Gastroesophageal sphincter (tissue), 4 donors: ENCODE results near the gene LHX6. TPM values are rescaled to one million over a fixed set of nuclear protein-coding genes. Genes with fewer than 3 reads are reported as not detected.

ENCODE experiments used
- ATAC-seq: fragments of 150-250 bp; one replicate; pipeline ENCODE4 v1.9.1; 2016; ENCODE audit warnings: mild to moderate bottlenecking, moderate library complexity
- H3K27ac ChIP-seq, 4 donors: fragments of 200-600 bp; sonication (generic) in 3 of 4; 1 replicate in 3 of 4; 2 replicates in 1 of 4; pipeline ENCODE4 v1.5.1; 2016 to 2019
- H3K27me3 ChIP-seq: fragments of 200-600 bp; sonication (generic); one replicate; pipeline ENCODE4 v1.5.1; 2019
- H3K36me3 ChIP-seq, 2 donors: fragments of 200-600 bp; sonication (generic); one replicate each; pipeline ENCODE4 v1.5.1; 2019; ENCODE audit warnings: control low read depth in 1 of 2
- H3K4me1 ChIP-seq, 3 donors: fragments of 200-600 bp; sonication (generic); 1 replicate in 2 of 3; 2 replicates in 1 of 3; pipeline ENCODE4 v1.5.1; 2016 to 2019; ENCODE audit warnings: control low read depth in 2 of 3
- H3K4me3 ChIP-seq, 2 donors: fragments of 200-600 bp; sonication (generic); one replicate each; pipeline ENCODE4 v1.5.1; 2019; ENCODE audit warnings: mild to moderate bottlenecking in 1 of 2, moderate library complexity in 1 of 2
- H3K9me3 ChIP-seq, 3 donors: fragments of 200-600 bp; sonication (generic); one replicate each; pipeline ENCODE4 v1.5.1; 2017 to 2019; ENCODE audit warnings: control low read depth in 2 of 3
- EP300 ChIP-seq: sonication (generic); formaldehyde crosslinking; IDR thresholded peaks from one replicate; pipeline ENCODE4 v1.6.1; 2017; ENCODE audit warnings: antibody characterized with exemption, mild to moderate bottlenecking
- POLR2A ChIP-seq, 2 donors: fragments of 450-650 bp; IDR thresholded peaks; one replicate each; pipeline ENCODE4 v1.6.1; 2017; ENCODE audit warnings: antibody characterized with exemption in 2 of 2, mild to moderate bottlenecking in 2 of 2, moderate library complexity in 1 of 2
- POLR2AphosphoS5 ChIP-seq: sonication (generic); formaldehyde crosslinking; IDR thresholded peaks from one replicate; pipeline ENCODE4 v1.6.1; 2017; ENCODE audit warnings: antibody characterized with exemption
- whole genome bisulfite sequencing, 2 donors: methylation state at CpG; one replicate each; pipeline ENCODE4 v1.1.5; 2018; ENCODE audit warnings: low coverage in 1 of 2; 5-methylcytosine and 5-hydroxymethylcytosine counted together
- total RNA-seq, 4 donors: library from RNA; depleted of rRNA; stranded (reverse); fragments of >200 nt; gene quantifications; one replicate each; pipeline ENCODE4 v1.1.0, GENCODE V29; 2016
- TF ChIP-seq, protein P1 (sequence below), 4 experiments: fragments of 200-600 bp in 2 of 4; fragments of 450-650 bp in 2 of 4; sonication (generic) in 1 of 4; IDR thresholded peaks; one replicate each; pipeline ENCODE4 v1.5.1; 2017 to 2019; ENCODE audit warnings: antibody characterized with exemption in 4 of 4, mild to moderate bottlenecking in 2 of 4, moderate library complexity in 2 of 4

Gene LHX6
- total RNA-seq, 4 donors from 2014 or later, result 1.7 to 13.0 (median 4.9) TPM

DNA sequence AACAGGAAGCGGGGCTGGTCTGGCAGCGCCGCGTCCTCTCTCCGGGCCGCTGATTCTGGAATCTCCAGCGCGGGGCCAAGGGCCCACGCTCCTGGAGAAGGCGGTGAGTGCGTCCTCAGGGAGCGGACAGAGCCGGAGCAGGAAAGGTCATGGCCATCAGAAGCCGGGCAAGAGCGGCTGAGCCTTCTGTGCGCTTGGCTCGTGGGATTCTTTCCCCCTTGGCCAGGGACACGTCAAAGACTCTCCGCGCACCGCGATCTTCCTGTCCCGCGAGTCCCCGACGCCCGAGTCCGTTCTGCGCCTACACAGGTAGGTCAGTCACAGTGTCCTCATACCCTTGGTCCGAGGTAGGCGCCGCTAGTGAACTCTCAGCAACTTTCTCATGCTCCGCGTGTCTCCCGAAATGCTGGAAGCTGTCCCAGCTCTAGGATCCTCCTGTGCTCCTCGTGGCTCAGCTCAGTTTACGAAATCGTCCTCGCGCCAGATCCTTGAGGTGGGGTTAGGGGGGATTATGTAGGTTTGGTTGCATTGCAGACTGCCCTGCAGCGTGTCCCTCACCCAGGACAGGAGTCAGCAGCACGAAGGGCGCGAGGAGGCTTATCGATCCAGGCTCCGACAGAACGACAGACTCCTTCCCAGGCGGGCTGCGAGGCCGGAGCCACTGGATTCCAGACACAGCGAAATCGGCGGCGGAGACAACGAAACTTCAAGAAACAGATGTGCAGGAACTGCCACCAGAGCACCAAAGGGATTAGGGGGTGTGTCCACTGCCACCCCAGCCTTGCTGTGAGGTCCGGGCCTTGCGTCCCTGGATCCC is 8.7 kb downstream of the LHX6 start:
- ATAC-seq, result no peak
- peaks cover 100% of the 10 kb centered on the region for H3K27me3 ChIP-seq
- TF ChIP-seq, protein P1, sequence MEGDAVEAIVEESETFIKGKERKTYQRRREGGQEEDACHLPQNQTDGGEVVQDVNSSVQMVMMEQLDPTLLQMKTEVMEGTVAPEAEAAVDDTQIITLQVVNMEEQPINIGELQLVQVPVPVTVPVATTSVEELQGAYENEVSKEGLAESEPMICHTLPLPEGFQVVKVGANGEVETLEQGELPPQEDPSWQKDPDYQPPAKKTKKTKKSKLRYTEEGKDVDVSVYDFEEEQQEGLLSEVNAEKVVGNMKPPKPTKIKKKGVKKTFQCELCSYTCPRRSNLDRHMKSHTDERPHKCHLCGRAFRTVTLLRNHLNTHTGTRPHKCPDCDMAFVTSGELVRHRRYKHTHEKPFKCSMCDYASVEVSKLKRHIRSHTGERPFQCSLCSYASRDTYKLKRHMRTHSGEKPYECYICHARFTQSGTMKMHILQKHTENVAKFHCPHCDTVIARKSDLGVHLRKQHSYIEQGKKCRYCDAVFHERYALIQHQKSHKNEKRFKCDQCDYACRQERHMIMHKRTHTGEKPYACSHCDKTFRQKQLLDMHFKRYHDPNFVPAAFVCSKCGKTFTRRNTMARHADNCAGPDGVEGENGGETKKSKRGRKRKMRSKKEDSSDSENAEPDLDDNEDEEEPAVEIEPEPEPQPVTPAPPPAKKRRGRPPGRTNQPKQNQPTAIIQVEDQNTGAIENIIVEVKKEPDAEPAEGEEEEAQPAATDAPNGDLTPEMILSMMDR (IDR thresholded peaks at IDR 0.05), result no peak
- peak; percentile 41 for TF ChIP-seq POLR2AphosphoS5
- H3K9me3 ChIP-seq, result no peaks in the 10 kb centered on the region
- H3K27ac ChIP-seq, result no peak overlapping the region
- WGBS, 2 donors, result 16 to 27% methylated on average over 12 to 14 of the region's 57 CpGs
- peaks cover 0 to 29% (median 14%) of the 10 kb centered on the region in 3 donors for H3K4me1 ChIP-seq
- no peaks in the 10 kb centered on the region for H3K36me3 ChIP-seq
- H3K4me3 ChIP-seq, result peak overlapping the region in 1 of 2 donors; percentile 26

GRCh38 chr9:122218935-122219855 is 9.6 kb downstream of the LHX6 start:
- WGBS, 2 donors, result 9% methylated on average over 6 of the region's 59 CpGs; no CpG with 5 or more reads in 1 of the 2 donors
- no peak for ATAC-seq
- TF ChIP-seq, protein P1 (IDR thresholded peaks at IDR 0.05), result no peak
- no peak for TF ChIP-seq POLR2AphosphoS5
- no peak for TF ChIP-seq POLR2A (IDR thresholded peaks at IDR 0.05)
- TF ChIP-seq EP300, result no peak
- Histone ChIP-seq H3K27ac (no peak overlapping the region), H3K4me1 (peaks cover 0 to 33% (median 14%) of the 10 kb centered on the region in 3 donors), H3K27me3 (peaks cover 100% of the 10 kb centered on the region), H3K9me3 (no peaks in the 10 kb centered on the region), H3K4me3 (peak overlapping the region in 1 of 2 donors; percentile 26), H3K36me3 (no peaks in the 10 kb centered on the region)

DNA sequence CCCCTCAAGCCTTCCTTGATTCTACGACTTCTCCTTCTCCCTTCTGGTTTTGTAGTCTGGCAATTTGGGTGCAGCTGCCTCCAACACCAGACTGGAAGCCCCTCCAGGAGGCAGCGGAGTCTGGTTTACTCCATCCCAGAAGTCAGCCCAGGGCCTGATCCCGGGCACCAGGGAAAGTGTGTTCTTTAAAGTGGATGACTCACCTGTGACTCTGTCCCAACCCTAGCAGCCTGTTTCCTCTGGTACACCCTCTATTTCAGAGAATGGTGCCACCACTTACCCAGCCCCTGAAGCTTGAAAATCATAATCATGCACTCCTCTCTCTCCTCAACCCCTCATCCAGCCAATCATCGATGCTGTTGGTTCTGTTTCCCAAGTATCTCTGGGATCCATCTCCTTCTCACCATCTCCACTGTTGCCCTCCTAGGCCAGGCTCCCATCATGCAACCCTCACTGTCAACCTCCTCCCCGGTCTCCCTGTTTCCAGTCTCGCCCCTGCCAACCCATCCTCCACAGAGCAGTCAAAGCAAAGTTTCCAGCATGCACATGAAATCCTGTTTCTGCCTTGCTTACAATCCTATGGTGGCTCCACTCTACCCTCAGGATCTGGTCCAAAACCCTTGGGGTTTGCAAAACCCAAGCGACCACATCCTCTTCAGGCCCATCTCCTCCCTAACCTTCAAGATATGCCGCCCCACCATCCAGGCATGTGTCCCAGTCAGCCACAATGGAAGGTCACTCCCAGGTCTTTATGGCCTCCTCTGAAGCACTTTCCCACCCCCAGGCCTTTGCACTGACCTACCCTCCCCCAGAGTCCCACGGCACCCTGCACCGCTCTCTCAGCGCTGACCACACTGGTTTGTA is 10.5 kb downstream of the LHX6 start:
- 33 to 64% methylated on average over 6 to 10 of the region's 11 CpGs for WGBS, 2 donors
- ATAC-seq, result no peak
- no peak overlapping the region for H3K27ac ChIP-seq

DNA sequence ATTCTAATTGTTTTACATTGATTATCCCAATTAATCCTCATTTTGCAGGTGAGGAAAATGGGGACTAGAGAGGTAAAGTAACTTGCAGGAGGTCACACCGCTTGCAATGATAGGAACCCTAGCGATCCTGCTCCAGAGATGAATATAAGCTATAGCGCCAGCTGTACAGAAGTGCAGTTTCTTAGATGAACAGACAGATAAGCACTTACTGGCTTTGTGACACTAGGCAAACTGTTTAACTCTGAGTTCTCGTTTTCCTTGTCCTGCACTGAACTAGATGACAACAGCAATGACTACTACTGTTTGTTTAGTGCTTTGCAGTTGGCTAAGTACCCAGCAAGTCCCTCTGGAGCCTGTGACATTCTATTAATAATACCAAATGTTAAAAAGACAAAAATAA is 11.1 kb downstream of the LHX6 start:
- Histone ChIP-seq H3K27me3 (peaks cover 100% of the 10 kb centered on the region), H3K9me3 (no peaks in the 10 kb centered on the region), H3K4me3 (no peak overlapping the region), H3K27ac (no peak overlapping the region), H3K36me3 (no peaks in the 10 kb centered on the region), H3K4me1 (peaks cover 0 to 46% (median 24%) of the 10 kb centered on the region in 3 donors)
- TF ChIP-seq, protein P1 (IDR thresholded peaks at IDR 0.05), result no peak
- TF ChIP-seq POLR2AphosphoS5 (no peak), EP300 (no peak), POLR2A (IDR thresholded peaks at IDR 0.05) (no peak)
- ATAC-seq, result no peak
- WGBS, 2 donors, result 58 to 72% methylated on average over 4 of the region's 4 CpGs

More for the DNA sequence above, 10.5 kb downstream of the LHX6 start:
- H3K27me3 ChIP-seq, result peaks cover 100% of the 10 kb centered on the region
- peak overlapping the region in 1 of 2 donors; percentile 26 for H3K4me3 ChIP-seq
- TF ChIP-seq POLR2A (IDR thresholded peaks at IDR 0.05) (no peak), POLR2AphosphoS5 (no peak), EP300 (no peak)
- TF ChIP-seq, protein P1 (IDR thresholded peaks at IDR 0.05), result no peak
- peaks cover 0 to 42% (median 23%) of the 10 kb centered on the region in 3 donors for H3K4me1 ChIP-seq
- H3K9me3 ChIP-seq, result no peaks in the 10 kb centered on the region
- no peaks in the 10 kb centered on the region for H3K36me3 ChIP-seq
